Upper lobe of left lung (tissue), 6 donors: Measurements from ENCODE around the gene PLB1. TPM values are rescaled to one million over a fixed set of nuclear protein-coding genes. Genes with fewer than 3 reads are reported as not detected.
A peak's percentile ranks its signal among the peaks of the same experiment; 100 is the strongest.

Source experiments
- ATAC-seq, 2 donors: fragments of 200-7000 bp; cut with Tn5 transposase; one replicate each; pipeline ENCODE4 v1.9.1; 2022; ENCODE audit warnings: mild to moderate bottlenecking in 2 of 2, moderate library complexity in 2 of 2; ENCODE audit not compliant: low FRiP score in 2 of 2
- DNase-seq, 2 donors: peaks; one replicate each; pipeline ENCODE4 v3.0.0-alpha.2; 2019 to 2020
- H3K27ac ChIP-seq, 4 donors: fragments of 200-600 bp; sonication (generic); one replicate each; pipeline ENCODE4 v1.5.1; 2016 to 2019
- H3K27me3 ChIP-seq, 4 donors: fragments of 200-600 bp; sonication (generic); one replicate each; pipeline ENCODE4 v1.5.1; 2017 to 2019
- H3K36me3 ChIP-seq, 4 donors: fragments of 200-600 bp; sonication (generic); one replicate each; pipeline ENCODE4 v1.5.1; 2016 to 2019
- H3K4me1 ChIP-seq, 4 donors: fragments of 200-600 bp; sonication (generic); one replicate each; pipeline ENCODE4 v1.5.1; 2018 to 2019
- H3K4me3 ChIP-seq, 4 donors: fragments of 200-600 bp; sonication (generic); one replicate each; pipeline ENCODE4 v1.5.1; 2017 to 2019; ENCODE audit warnings: mild to moderate bottlenecking in 2 of 4, moderate library complexity in 1 of 4
- H3K9me3 ChIP-seq, 4 donors: fragments of 200-600 bp; sonication (generic); one replicate each; pipeline ENCODE4 v1.5.1; 2018 to 2019
- CTCF ChIP-seq, 6 experiments: fragments of 450-650 bp in 4 of 6; fragments of 200-600 bp in 2 of 6; sonication (generic) in 2 of 6; IDR thresholded peaks; one replicate each; pipeline ENCODE4 v1.5.1; 2016 to 2019; ENCODE audit warnings: antibody characterized with exemption in 6 of 6
- EP300 ChIP-seq, 4 donors: sonication (generic); formaldehyde crosslinking; IDR thresholded peaks; one replicate each; pipeline ENCODE4 v1.5.1; 2017; ENCODE audit warnings: antibody characterized with exemption in 4 of 4, control low read depth in 2 of 4
- POLR2A ChIP-seq, 4 donors: fragments of 450-650 bp; IDR thresholded peaks; one replicate each; pipeline ENCODE4 v1.5.1; 2016 to 2017; ENCODE audit warnings: antibody characterized with exemption in 4 of 4, mild to moderate bottlenecking in 2 of 4
- POLR2AphosphoS5 ChIP-seq, 2 donors: sonication (generic); formaldehyde crosslinking; IDR thresholded peaks; one replicate each; pipeline ENCODE4 v1.5.1; 2017; ENCODE audit warnings: antibody characterized with exemption in 2 of 2
- WGBS, 2 donors: methylation state at CpG; one replicate each; pipeline ENCODE4 v1.1.5; 2017 to 2018; 5-methylcytosine and 5-hydroxymethylcytosine counted together
- total RNA-seq, 6 donors: library from RNA; depleted of rRNA in 4 of 6; stranded (reverse); fragments of >200 nt in 4 of 6; gene quantifications; one replicate each; pipeline versions ENCODE4 v1.1.0 to v1.2.1, GENCODE V29; 2016 to 2021
- donor health status: DM: no; HTN: no; CAD: no; lungs with moderate emphysema.
- donor health status: DM: no; HTN: yes; CAD: no; lungs with severe emphysema.

The PLB1 gene
- total RNA-seq, 6 donors from 2014 or later = 3.1 to 9.1 (median 5.4) TPM

GRCh38 chr2:28643911-28644334 is 148.1 kb downstream of the PLB1 start:
- H3K27me3 ChIP-seq = no peaks in the 10 kb centered on the region
- H3K4me1 ChIP-seq = no peaks in the 10 kb centered on the region
- DNase-seq (no peak), ATAC-seq (peak in 1 of 2 donors; percentile 54)
- no peak for TF ChIP-seq POLR2A (IDR thresholded peaks at IDR 0.05)
- no peak for TF ChIP-seq CTCF (IDR thresholded peaks at IDR 0.05)
- TF ChIP-seq POLR2AphosphoS5 (IDR thresholded peaks at IDR 0.05) = no peak
- no peak for TF ChIP-seq EP300 (IDR thresholded peaks at IDR 0.05)
- 71 to 78% methylated on average over 11 of the region's 11 CpGs for WGBS, 2 donors
- no peak overlapping the region for H3K4me3 ChIP-seq
- H3K27ac ChIP-seq = peak overlapping the region; percentile 47 to 57 (median 56)
- H3K9me3 ChIP-seq = no peaks in the 10 kb centered on the region
- H3K36me3 ChIP-seq = no peaks in the 10 kb centered on the region

GRCh38 chr2:28644760-28645159 is 148.9 kb downstream of the PLB1 start:
- no peak for ATAC-seq
- no peaks in the 10 kb centered on the region for H3K27me3 ChIP-seq
- no peaks in the 10 kb centered on the region for H3K36me3 ChIP-seq
- H3K4me1 ChIP-seq = no peaks in the 10 kb centered on the region
- no peak for TF ChIP-seq POLR2A (IDR thresholded peaks at IDR 0.05)
- no peak for TF ChIP-seq CTCF (IDR thresholded peaks at IDR 0.05)
- no peak for TF ChIP-seq POLR2AphosphoS5 (IDR thresholded peaks at IDR 0.05)
- TF ChIP-seq EP300 (IDR thresholded peaks at IDR 0.05) = no peak
- no peaks in the 10 kb centered on the region for H3K9me3 ChIP-seq
- no peak overlapping the region for H3K4me3 ChIP-seq
- WGBS, 2 donors = 69 to 74% methylated on average over 7 of the region's 7 CpGs
- no peak for DNase-seq
- H3K27ac ChIP-seq = peak overlapping the region; percentile 47 to 57 (median 56)

- peak overlapping the region in 3 of 4 donors; percentile 17 to 49 (median 21) for H3K27ac ChIP-seq
Observed at GRCh38 chr2:28645553-28645952, 149.7 kb downstream of the PLB1 start.

GRCh38 chr2:28647682-28648081 is 151.8 kb downstream of the PLB1 start:
- DNase-seq = no peak
- Histone ChIP-seq H3K4me3 (no peak overlapping the region), H3K9me3 (no peaks in the 10 kb centered on the region), H3K27ac (peak overlapping the region in 2 of 4 donors; percentile 35 to 45), H3K4me1 (no peaks in the 10 kb centered on the region), H3K27me3 (no peaks in the 10 kb centered on the region), H3K36me3 (no peaks in the 10 kb centered on the region)
- WGBS, 2 donors = 67 to 69% methylated on average over 4 of the region's 4 CpGs
- no peak for TF ChIP-seq POLR2AphosphoS5 (IDR thresholded peaks at IDR 0.05)
- no peak for TF ChIP-seq POLR2A (IDR thresholded peaks at IDR 0.05)
- TF ChIP-seq EP300 (IDR thresholded peaks at IDR 0.05) = no peak
- no peak for TF ChIP-seq CTCF (IDR thresholded peaks at IDR 0.05)
- peak in 1 of 2 donors; percentile 64 for ATAC-seq

More at GRCh38 chr2:28645553-28645952, 149.7 kb downstream of the PLB1 start:
- no peaks in the 10 kb centered on the region for H3K9me3 ChIP-seq
- H3K4me3 ChIP-seq = no peak overlapping the region
- H3K27me3 ChIP-seq = no peaks in the 10 kb centered on the region
- no peak for TF ChIP-seq EP300 (IDR thresholded peaks at IDR 0.05)
- TF ChIP-seq CTCF (IDR thresholded peaks at IDR 0.05) = no peak
- TF ChIP-seq POLR2AphosphoS5 (IDR thresholded peaks at IDR 0.05) = no peak
- TF ChIP-seq POLR2A (IDR thresholded peaks at IDR 0.05) = no peak
- no peaks in the 10 kb centered on the region for H3K4me1 ChIP-seq
- ATAC-seq (no peak), DNase-seq (no peak)
- no peaks in the 10 kb centered on the region for H3K36me3 ChIP-seq
- WGBS, 2 donors = 78 to 88% methylated on average over 2 of the region's 2 CpGs

GRCh38 chr2:28648147-28648546 is 152.3 kb downstream of the PLB1 start:
- Histone ChIP-seq H3K9me3 (no peaks in the 10 kb centered on the region), H3K4me1 (no peaks in the 10 kb centered on the region), H3K27me3 (no peaks in the 10 kb centered on the region), H3K4me3 (no peak overlapping the region), H3K36me3 (no peaks in the 10 kb centered on the region), H3K27ac (peak overlapping the region in 2 of 4 donors; percentile 10 to 45)
- DNase-seq (no peak), ATAC-seq (peak; percentile 61 to 91)
- TF ChIP-seq CTCF (IDR thresholded peaks at IDR 0.05) (no peak), EP300 (IDR thresholded peaks at IDR 0.05) (no peak), POLR2A (IDR thresholded peaks at IDR 0.05) (no peak), POLR2AphosphoS5 (IDR thresholded peaks at IDR 0.05) (no peak)
- 76 to 82% methylated on average over 3 of the region's 3 CpGs for WGBS, 2 donors
